GM19239 (cell line): ENCODE measurements around the gene ANKDD1A.

Experiments used
- DNase-seq: peaks from one replicate; pipeline ENCODE4 v3.0.0; 2011; ENCODE audit warnings: low spot score; ENCODE audit not compliant: insufficient read length
- FAIRE-seq: peaks from 2 replicates; lab custom pipeline; 2011; peaks lifted over from hg19 to GRCh38; lab: Jason Lieb, UNC

The ANKDD1A gene

DNA sequence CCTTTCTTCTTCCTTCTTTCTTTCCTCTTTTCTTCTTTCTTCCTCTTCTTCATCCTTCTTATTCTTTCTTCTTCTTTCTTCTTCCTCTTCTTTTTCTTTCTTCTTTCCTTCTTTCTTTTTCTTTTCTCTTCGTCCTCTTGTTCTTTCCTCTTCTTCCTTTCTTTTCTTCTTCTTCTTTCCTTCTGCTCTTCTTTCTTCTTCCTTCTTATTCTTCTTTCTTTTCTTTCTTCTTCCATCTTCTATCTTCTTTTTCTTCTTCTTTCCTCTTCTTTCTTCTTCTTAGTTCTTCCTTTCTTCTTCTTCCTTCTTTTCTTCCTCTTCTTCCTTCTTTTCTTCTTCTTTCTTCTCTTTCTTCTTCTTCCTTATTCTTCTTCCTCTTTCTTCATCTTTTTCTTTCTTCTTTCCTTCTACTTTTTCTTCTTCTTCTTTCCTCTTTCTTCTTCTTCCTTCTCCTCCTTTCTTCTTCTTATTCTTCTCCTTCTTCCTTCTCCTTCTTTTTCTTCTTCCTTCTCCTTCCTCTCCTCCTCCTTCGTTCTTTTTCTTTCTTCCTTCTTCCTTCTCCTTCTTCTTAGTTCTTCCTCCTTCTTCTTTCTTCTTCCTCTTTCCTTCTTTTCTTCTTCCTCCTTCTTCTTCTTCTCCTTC, 40.2 kb downstream of the ANKDD1A start:
- DNase-seq (no peak), FAIRE-seq (no peak)

DNA sequence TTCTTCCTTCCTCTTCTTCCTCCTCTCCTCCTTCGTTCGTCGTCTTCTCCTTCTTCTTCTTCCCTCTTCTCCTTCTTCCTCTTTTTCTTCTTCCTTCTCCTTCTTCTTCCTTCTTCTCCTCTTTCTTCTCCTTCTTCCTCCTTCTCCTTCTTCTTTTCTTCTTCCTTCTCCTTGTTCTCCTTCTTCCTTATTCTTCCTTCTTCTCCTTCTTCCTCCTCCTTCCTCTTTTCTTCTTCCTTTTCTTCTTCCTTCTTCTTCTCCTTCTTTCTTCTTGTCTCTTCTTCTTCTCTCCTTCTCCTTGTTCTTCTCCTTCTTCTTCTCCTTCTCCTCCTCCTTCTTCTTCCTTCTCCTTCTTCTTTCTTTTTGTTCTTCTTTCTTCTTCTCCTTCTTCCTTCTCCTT, 42.7 kb downstream of the ANKDD1A start:
- no peak for DNase-seq
- no peak for FAIRE-seq

DNA sequence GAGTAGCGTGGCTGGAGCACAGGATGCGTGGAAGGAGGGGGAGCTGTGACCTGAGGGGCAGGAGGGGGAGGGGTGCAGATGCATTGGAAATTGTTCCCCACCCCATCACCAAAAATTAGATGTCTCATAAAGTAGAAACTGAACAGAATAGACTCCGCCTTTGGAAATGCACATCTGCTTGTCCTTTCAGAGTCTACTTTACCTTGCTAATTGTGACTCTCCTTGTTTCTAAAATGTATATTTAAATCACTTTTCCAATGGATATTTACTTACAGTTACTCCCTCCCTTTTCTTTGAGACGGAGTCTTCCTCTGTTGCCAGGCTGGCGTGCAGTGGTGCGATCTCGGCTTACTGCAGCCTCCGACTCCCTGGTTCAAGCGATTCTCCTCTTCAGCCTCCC, 47.4 kb downstream of the ANKDD1A start:
- FAIRE-seq (no peak), DNase-seq (no peak)

DNA sequence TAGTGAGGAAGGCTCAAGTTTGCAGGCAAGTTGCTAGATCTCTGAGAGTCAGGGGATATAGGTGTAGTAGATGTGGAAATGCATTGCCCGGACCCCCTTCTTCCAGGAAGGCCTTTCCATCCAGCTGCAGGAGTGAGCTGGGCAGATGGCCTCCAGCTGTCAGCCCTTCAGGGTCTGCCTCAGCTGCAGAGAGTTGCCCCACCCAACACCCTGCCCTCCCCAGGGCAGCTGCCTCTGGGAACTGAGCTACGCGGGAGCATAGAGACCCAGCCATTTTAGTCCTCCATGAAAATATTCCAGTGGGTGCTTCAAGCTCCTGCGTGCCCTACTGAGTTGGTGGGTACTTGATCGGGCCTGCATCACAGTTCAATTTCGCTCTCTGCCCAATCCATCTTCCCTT, 48.5 kb downstream of the ANKDD1A start:
- no peak for DNase-seq
- FAIRE-seq, result no peak

DNA sequence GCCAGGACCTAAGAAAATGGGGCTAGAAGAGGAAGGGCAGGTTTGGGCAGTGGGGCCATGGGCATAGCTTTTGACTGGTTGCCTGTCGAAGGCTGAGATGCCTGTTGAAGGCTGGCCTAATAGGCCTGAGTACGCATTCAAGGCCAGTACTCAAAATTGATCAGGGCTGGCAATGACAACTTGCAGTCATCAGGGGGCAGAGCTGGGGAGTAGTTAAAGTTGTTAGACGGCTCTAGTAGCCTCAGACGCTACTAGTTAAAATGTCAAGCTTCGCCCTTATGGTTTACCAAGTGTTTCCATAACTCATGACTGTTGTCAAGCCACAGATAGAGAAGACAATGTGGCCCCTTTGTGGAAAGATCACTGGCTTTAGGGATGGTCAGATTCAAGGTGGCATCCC, 49.3 kb downstream of the ANKDD1A start:
- FAIRE-seq (no peak), DNase-seq (no peak)

DNA sequence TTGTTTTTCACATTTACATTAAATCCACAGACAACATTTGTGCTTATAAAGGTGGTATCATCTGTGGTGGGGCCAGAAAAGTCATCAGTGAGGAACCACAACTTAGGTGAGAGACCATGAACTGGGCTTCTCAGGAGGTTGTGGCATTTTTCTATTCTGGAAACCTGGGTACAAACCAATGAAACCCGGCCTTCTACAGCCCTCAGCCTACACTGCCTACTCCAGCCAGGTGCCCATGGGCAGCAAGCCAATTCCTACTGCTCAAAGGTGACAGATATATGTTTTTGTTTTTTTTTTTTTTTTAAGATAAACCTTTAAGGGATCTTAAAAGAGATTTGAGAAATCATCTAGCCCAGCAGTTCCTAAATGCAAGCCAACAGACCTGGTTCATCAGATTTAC, 57.7 kb downstream of the ANKDD1A start:
- FAIRE-seq (no peak), DNase-seq (no peak)

DNA sequence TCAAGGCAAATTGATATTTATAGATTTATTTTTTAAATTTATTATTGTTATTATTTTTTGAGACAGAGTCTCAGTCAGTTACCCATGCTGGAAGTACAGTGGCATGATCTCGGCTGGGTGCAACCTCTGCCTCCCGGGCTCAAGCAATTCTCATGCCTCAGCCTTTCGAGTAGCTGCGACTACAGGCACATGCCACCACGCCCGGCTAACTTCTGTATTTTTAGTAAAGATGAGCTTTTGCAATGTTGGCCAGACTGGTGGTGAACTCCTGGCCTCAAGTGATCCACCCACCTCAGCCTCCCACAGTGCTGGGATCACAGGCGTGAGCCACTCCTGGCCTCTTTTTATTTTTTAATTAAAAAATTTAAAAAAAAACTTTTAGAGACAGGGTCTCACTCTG, 59.0 kb downstream of the ANKDD1A start:
- no peak for DNase-seq
- FAIRE-seq, result no peak

DNA sequence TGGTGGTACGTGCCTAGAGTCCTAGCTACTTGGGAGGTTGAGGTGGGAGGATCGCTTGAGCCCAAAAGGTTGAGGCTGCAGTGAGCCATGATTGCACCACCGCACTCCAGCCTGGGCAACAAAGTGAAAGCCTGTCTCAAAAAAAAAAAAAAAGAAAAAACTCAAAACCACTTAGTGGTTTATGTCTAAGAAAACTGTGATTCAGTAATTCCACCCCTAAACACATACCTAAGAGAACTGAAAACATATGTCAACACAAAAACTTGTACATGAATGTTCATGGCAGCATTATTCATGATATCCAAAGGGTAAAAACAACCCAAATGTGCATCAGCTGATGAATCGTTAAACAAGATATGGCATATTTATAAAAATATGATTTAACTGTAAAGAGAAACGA, 63.7 kb downstream of the ANKDD1A start:
- DNase-seq, result no peak
- no peak for FAIRE-seq

DNA sequence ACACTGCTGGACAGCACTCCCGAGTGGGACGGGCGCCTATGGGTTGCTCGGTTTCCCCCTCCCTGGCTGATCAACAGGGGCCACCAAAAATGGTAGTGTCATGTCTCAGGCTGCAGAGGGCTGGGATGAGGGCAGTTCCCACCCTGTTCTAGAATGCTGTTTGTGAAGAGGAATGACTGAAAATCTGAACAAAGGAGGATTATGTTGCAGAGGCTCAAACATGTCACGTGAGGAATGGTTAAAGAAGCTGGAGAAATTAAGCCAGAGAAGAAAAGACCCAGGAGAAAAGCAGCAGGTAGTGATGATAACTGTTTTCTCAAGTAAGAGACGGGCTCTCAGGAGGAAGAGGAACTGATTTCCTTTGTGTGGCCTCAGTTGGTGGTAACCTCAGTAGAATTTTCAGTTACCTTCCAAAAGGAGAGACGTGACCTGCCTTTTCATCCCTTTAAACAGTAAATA, 67.6 kb downstream of the ANKDD1A start:
- FAIRE-seq, result no peak

DNA sequence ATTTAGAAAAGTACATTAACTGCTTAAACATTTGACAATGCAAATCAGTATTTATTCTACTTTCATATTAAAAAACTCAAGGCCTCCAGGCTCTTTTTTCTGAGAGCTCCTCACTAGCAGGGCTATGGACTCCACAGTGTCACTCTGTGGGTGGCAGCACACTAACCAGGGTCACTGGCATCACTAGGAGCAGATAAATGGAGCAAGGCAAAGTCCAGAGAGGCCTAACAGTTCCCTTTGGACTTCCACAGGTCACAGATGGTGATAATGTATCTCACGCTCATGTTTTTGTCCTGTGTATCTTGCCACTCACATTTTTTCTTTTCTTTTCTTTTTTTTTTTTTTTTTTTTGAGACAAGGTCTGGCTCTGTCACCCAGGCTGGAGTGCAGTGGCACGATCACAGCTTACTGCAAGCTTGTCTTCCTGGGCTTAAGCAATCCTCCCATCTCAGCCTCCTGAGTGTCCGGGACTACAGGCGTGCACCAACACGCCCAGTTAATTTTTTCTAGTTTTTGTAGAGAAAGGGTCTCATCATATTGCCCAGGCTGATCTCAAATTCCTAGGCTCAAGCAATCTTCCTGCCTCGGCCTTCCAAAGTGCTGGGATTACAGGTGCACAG, 70.2 kb downstream of the ANKDD1A start:
- no peak for FAIRE-seq
- DNase-seq, result no peak

More for the DNA sequence above, 67.6 kb downstream of the ANKDD1A start:
- no peak for DNase-seq

DNA sequence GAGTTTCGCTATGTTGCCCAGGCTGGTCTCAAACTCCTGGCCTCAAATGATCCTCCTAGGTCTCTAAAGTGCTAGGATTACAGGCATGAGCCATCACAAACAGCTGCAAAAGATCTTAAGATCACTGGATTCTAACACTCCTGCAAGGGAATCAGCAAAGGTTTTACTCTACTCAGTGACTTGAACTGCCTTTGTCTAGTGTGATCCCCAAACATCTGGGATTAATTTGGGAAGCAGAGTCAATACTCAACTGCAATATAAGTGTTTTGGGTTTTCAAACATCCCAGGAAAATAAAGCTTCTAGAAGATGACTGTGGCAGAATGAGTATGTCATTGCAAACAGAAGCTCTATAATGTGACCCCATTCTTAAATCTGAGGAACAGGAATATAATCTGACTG, 70.8 kb downstream of the ANKDD1A start:
- no peak for DNase-seq
- FAIRE-seq, result no peak

DNA sequence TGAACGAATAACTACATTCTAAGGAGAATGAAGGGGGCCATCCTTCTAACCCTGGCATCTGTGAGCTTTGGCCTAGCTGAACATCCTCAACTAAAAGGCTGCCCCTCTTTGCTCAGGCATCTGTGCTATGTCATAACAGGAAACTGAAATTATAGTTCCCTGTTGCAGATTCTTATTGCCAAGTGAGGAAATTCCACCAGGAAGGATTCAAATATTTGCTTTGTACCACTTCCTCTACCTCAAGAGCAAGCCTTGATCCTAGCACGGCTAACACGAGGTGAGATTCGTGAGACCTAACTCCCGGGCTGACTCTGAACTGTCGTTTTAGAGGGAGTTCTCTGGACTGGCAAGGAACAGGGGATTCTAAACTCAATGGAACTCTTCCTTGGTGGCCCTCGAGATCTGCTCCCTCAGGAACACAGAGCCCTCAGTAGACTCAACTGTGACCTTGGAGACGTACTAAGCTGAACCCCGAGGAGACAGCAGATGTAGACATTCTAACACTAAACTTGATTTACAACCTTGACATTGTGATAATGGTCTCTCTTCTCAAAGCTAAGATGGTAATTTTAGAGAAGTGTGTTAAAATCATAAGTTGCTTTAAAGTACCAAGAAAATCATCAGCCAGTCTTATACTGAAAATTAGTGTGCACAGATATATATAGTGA, 73.8 kb downstream of the ANKDD1A start:
- DNase-seq (no peak), FAIRE-seq (peak; percentile 18)

DNA sequence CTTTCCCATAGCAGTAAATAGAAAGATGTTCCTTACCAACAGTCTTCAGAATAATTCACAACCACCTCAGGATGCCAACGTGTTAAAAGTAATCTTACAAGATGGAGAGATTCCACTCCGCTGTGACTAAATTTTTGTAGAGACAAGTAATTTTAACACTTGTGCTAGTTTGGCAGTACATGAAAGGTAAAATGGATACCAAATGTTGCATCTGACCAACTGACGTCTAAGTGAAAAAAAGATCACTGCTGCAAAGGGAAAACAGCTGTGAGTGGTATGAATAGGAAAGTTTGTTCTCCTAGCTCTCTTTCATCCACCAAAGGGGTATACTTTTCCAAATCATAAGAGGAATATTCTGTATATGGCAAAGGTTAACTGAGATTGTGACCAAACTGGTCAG, 75.4 kb downstream of the ANKDD1A start:
- FAIRE-seq (no peak), DNase-seq (no peak)

DNA sequence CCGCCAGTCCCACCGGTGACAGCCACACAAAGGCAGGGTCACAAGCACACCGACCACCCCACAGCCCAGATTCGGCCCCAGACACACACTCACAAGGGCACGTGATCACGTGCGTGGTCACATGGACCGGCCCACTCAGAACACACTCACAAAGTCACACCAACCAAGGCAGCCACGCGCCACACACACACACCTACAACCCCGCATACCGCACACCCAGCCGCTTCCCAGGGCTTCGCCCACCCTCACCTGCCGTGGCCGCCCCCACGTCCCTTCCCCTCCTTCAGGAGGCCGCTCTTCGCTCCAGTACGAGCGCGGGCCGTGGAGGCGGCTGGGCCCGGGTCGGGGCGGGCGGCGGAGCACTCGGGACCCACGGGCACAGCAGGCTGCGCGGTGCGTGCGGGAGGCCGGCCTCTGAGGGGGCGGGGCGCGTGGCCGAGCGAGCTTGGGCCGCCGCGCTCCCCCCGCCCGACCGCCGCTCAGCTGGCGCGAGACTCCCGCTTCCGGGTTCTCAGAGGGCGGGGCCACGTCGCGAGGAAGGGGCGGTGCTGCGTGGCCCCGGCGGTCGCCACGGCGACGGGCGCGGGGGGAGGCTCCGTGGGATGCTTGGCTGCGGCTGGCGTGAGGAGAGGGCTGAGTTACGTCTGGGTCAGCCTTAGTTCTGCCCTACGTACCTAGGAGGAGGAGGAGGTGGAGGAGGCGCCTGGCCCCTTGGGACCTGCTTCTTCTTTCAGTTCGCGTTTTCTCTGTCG, 77.9 kb downstream of the ANKDD1A start, which contains the start of gene SPG21:
SPG21 (minus strand) TSS at position 499 of the 752 bp plus-strand sequence. CDS start 6,345 bp downstream, outside the sequence.
- DNase-seq (peak; percentile 90), FAIRE-seq (peak; percentile 89)

DNA sequence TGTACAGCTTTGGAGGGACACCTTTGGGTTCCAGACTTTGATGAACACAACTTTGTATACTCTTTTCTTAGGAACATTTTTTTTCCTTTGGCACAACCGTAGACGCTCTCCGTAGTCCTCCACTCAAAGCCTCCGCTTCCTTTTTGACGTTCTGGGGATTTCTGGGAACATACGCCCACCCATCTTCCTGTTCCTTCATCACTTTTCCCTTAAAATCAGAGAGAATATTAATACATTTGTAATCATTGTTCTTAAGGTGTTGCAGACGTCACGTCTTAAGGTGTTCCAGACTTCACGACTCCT, 78.4 kb downstream of the ANKDD1A start:
- no peak for FAIRE-seq
- no peak for DNase-seq

DNA sequence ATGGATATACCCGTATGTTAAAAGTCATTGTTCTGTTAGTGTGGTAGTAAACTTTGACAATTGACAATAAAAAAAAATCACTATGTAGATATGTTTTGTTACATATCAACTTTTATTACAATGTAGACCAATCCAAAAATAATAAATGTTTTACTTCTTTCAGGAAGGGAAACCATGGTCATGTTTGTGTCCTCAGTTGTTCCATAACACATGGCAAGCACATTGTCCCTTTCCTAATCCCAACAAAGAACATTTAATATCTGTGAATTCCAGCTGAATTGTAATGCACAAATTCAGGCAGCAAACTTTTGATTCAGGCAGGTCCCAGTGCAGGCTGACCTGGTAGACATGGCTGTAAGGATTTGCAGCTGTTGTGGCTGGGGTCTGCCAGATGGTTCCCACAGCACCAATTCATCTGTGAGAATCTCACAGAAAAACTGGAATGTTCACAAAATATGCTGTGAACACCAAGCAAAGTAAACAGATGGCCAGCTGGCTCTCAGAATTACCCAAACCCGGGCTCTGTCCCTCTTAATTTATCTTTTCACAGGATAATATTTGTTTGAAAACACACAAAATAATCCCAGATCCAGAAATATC, 79.9 kb downstream of the ANKDD1A start:
- DNase-seq, result no peak
- FAIRE-seq, result no peak

DNA sequence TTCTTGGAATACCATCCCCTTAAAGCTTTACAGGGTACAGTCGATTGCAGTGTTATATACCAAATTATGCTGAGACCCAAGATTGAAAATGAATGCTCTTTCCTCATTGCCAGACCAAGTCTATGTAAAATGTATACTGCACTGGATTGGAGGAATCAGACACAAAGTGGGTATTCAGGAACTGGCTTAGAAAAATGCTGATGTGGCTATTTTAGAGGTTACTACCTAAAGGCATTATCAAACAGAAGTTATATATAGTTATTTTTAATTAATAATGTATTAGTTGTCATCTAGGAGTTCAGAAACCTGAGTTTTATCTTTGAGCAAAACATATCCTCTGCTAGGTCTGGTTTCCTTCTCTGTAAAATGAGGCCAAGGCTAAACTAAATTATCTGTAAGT, 81.6 kb downstream of the ANKDD1A start:
- DNase-seq, result no peak
- no peak for FAIRE-seq

DNA sequence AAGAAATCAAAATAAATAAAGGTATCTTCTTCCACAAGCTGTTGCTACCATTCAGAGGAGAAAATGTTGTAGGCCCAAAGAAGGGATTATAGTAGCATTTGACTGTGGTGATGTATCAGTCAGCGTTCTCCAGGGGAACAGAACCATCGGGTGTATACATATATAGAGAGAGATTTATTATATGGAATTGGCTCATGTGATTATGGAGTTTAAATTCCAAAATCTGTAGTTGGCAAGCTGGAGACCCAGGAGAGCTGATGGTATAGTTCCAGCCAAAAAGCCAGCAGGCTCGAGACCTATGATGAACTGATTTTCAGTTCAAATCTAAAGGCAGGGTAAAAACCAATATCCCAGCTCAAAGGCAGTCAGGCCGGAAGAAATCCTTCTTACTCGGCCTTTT, 85.4 kb downstream of the ANKDD1A start:
- no peak for FAIRE-seq
- no peak for DNase-seq

DNA sequence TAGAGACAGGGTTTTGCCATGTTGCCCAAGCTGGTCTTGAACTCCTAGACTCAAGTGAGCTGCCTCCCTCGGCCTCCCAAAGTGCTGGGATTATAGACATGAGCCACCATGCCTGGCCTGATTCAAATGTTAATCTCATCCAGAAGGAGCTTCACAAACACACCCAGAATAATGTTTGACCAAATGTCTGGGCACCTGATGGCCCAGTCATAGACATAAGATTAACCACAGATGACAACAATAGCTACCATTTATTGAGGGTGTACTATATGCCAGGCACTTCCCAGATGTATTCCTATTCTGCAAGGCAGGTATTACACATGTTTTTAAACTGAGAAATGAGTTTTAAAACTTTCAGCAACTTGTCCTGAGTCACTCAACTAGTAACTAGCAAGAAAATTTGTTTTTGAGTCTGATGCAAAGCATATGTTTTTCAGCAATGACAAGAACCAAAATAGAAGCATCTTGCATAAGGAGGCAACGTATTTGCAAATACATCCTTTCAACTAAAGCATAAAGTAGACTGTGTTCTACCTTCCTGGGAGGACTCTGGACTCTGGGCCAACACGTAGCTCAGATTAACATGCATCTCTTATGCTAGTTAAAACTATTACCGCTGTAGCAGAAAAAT, 86.2 kb downstream of the ANKDD1A start:
- FAIRE-seq (no peak), DNase-seq (no peak)

DNA sequence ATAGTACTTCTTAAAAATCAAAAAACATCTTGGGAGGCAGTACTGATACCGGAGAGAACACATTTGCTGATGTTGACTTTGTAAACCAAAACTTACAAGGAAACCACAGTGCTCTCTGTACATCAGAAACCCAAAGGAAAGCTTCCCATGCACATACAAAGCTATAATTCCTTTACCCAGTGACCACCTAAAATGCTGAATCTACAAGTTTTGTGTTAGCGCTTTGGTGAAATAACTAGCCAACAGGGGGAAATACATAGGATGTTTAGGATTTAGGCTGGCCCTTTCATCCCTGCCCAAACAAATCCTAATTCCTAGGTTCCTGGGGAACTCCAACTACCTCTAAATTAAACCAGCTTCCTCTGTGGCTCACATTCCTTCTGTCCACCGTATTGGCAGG, 93.3 kb downstream of the ANKDD1A start:
- DNase-seq, result no peak
- FAIRE-seq, result no peak
